H1 (cell line): Measurements from ENCODE around the gene DRAM2. TPM values are rescaled to one million over a fixed set of nuclear protein-coding genes. Genes with fewer than 3 reads are reported as not detected.

Source experiments
- CTCF ChIA-PET: fragments of 300-600 bp; sonication (Branson Sonifier 250); formaldehyde crosslinking; loops from one replicate; lab custom pipeline; 2021; ENCODE audit not compliant: partially characterized antibody; lab: Charles Lee
- POLR2A ChIA-PET: fragments of 300-600 bp; sonication (Branson Sonifier 250); formaldehyde crosslinking; loops from one replicate; lab custom pipeline; 2021; ENCODE audit warnings: inconsistent platforms; ENCODE audit not compliant: partially characterized antibody; lab: Charles Lee
- DNase-seq, 2 experiments: peaks; one replicate each; pipeline versions ENCODE4 v3.0.0 to v3.0.0-alpha.2; 2010 to 2022; ENCODE audit warnings: low spot score in 2 of 2, low read depth in 1 of 2, mixed read lengths in 1 of 2
- FAIRE-seq: peaks from 2 replicates; lab custom pipeline; 2011; peaks lifted over from hg19 to GRCh38; lab: Jason Lieb, UNC
- H2AFZ ChIP-seq: 2 replicates; pipeline ENCODE4 v1.8.1; 2012; ENCODE audit warnings: low read length, inconsistent platforms
- H2AK5ac ChIP-seq: 2 replicates; pipeline ENCODE4 v1.6.1; 2013; ENCODE audit warnings: low read depth, low read length
- H2BK120ac ChIP-seq: replicated peaks from 2 replicates; pipeline ENCODE3; 2013; ENCODE audit warnings: low read depth, low read length, inconsistent platforms
- H2BK12ac ChIP-seq: 2 replicates; pipeline ENCODE4 v1.6.1; 2013; ENCODE audit warnings: low read depth, low read length
- H2BK15ac ChIP-seq: 2 replicates; pipeline ENCODE4 v1.6.1; 2013; ENCODE audit warnings: low read length
- H2BK20ac ChIP-seq: 2 replicates; pipeline ENCODE4 v1.6.1; 2013; ENCODE audit warnings: low read length
- H2BK5ac ChIP-seq: 2 replicates; pipeline ENCODE4 v1.6.1; 2013; ENCODE audit warnings: low read depth, low read length
- H3K14ac ChIP-seq: 2 replicates; pipeline ENCODE4 v1.6.1; 2013; ENCODE audit warnings: inconsistent platforms; ENCODE audit not compliant: insufficient read length
- H3K18ac ChIP-seq: 2 replicates; pipeline ENCODE4 v1.6.1; 2013; ENCODE audit warnings: low read length; ENCODE audit errors: extremely low read depth
- H3K23ac ChIP-seq: 2 replicates; pipeline ENCODE4 v1.6.1; 2013; ENCODE audit warnings: inconsistent platforms; ENCODE audit not compliant: insufficient read length
- H3K23me2 ChIP-seq: 2 replicates; pipeline ENCODE4 v1.6.1; 2013; ENCODE audit warnings: low read depth, low read length
- H3K27ac ChIP-seq: 2 replicates; pipeline ENCODE4 v1.6.1; 2011; ENCODE audit warnings: low read depth, low read length, inconsistent platforms
- H3K27me3 ChIP-seq, 4 experiments: replicated peaks in 1 of 4; 1 replicate in 1 of 4; 2 replicates in 3 of 4; pipeline versions ENCODE4 v1.6.1 to v1.8.1; 2011 to 2013; ENCODE audit warnings: low read length in 3 of 4, mild to moderate bottlenecking in 3 of 4, inconsistent platforms in 2 of 4, mixed read lengths in 2 of 4, moderate library complexity in 1 of 4; ENCODE audit not compliant: control insufficient read depth in 3 of 4, insufficient read depth in 3 of 4; ENCODE audit errors: extremely low read depth in 1 of 4
- H3K36me3 ChIP-seq, 4 experiments: 2 replicates each; pipeline versions ENCODE4 v1.6.1 to v1.8.1; 2011 to 2013; ENCODE audit warnings: mild to moderate bottlenecking in 4 of 4, low read length in 3 of 4, moderate library complexity in 2 of 4, control low read depth in 1 of 4, inconsistent platforms in 1 of 4; ENCODE audit not compliant: insufficient read depth in 4 of 4, control insufficient read depth in 2 of 4
- H3K4ac ChIP-seq: replicated peaks from 2 replicates; pipeline ENCODE3; 2013; ENCODE audit warnings: low read length, low read depth, mixed read lengths, inconsistent platforms; ENCODE audit not compliant: insufficient read length
- H3K4me1 ChIP-seq, 4 experiments: replicated peaks in 1 of 4; 1 replicate in 1 of 4; 2 replicates in 3 of 4; pipeline versions ENCODE4 v1.6.1 to v1.8.1; 2011 to 2013; ENCODE audit warnings: low read length in 3 of 4, inconsistent platforms in 2 of 4, mixed read lengths in 1 of 4; ENCODE audit not compliant: insufficient read depth in 4 of 4, control insufficient read depth in 3 of 4
- H3K4me2 ChIP-seq, 2 experiments: 2 replicates each; pipeline versions ENCODE4 v1.6.1 to v1.8.1; 2011 to 2013; ENCODE audit warnings: low read depth in 2 of 2, low read length in 2 of 2, control low read depth in 1 of 2, inconsistent platforms in 1 of 2, mild to moderate bottlenecking in 1 of 2; ENCODE audit not compliant: insufficient read depth in 1 of 2
- H3K4me3 ChIP-seq, 4 experiments: fragments of 200-600, 300-600 bp in 1 of 4; sonication (generic), shearing (Covaris generic), sonication (Bioruptor Twin) in 1 of 4; 2 replicates each; pipeline versions ENCODE4 v1.5.1 to v1.8.1; 2011 to 2016; ENCODE audit warnings: low read length in 4 of 4, low read depth in 3 of 4, control low read depth in 2 of 4, inconsistent platforms in 2 of 4, mild to moderate bottlenecking in 2 of 4, mixed read lengths in 1 of 4, moderate library complexity in 1 of 4; ENCODE audit not compliant: insufficient read depth in 2 of 4; ENCODE audit errors: extremely low read depth in 1 of 4
- H3K56ac ChIP-seq: replicated peaks from 2 replicates; pipeline ENCODE3; 2013; ENCODE audit warnings: low read depth, mild to moderate bottlenecking, mixed read lengths, low read length, inconsistent platforms; ENCODE audit not compliant: insufficient read length
- H3K79me1 ChIP-seq: 2 replicates; pipeline ENCODE4 v1.6.1; 2013; ENCODE audit warnings: low read depth, low read length, control low read depth
- H3K79me2 ChIP-seq, 2 experiments: 2 replicates each; pipeline versions ENCODE4 v1.6.1 to v1.8.1; 2012 to 2013; ENCODE audit warnings: low read length in 2 of 2, mild to moderate bottlenecking in 2 of 2, inconsistent platforms in 1 of 2; ENCODE audit not compliant: insufficient read depth in 2 of 2, control insufficient read depth in 1 of 2
- H3K9ac ChIP-seq, 4 experiments: replicated peaks in 1 of 4; 1 replicate in 1 of 4; 2 replicates in 3 of 4; pipeline versions ENCODE4 v1.6.1 to v1.8.1; 2011 to 2013; ENCODE audit warnings: low read depth in 3 of 4, low read length in 3 of 4, control low read depth in 2 of 4, mild to moderate bottlenecking in 2 of 4, moderate library complexity in 2 of 4, inconsistent platforms in 1 of 4; ENCODE audit errors: extremely low read depth in 1 of 4
- H3K9me3 ChIP-seq, 2 experiments: 2 replicates each; pipeline versions ENCODE4 v1.6.1 to v1.8.1; 2012 to 2013; ENCODE audit warnings: mild to moderate bottlenecking in 2 of 2, moderate library complexity in 2 of 2, control low read depth in 1 of 2, inconsistent platforms in 1 of 2, low read depth in 1 of 2, low read length in 1 of 2, mixed read lengths in 1 of 2; ENCODE audit not compliant: insufficient read depth in 2 of 2
- H4K20me1 ChIP-seq, 2 experiments: replicated peaks in 1 of 2; 2 replicates each; pipeline versions ENCODE3 to v1.8.1; 2011 to 2013; ENCODE audit warnings: inconsistent platforms in 2 of 2, low read length in 2 of 2, mild to moderate bottlenecking in 1 of 2; ENCODE audit not compliant: insufficient read depth in 2 of 2, control insufficient read depth in 1 of 2
- H4K5ac ChIP-seq: 2 replicates; pipeline ENCODE4 v1.6.1; 2013; ENCODE audit warnings: low read length, low read depth, mixed read lengths, inconsistent platforms; ENCODE audit not compliant: insufficient read length
- H4K8ac ChIP-seq: 2 replicates; pipeline ENCODE4 v1.8.0; 2013; ENCODE audit warnings: mild to moderate bottlenecking, moderate library complexity, low read length, inconsistent platforms; ENCODE audit not compliant: insufficient read depth; ENCODE audit errors: extremely low read depth
- H4K91ac ChIP-seq: replicated peaks from 2 replicates; pipeline ENCODE3; 2013; ENCODE audit warnings: low read length, mixed read lengths, inconsistent platforms; ENCODE audit not compliant: insufficient read length
- RFX5 ChIP-seq: IDR thresholded peaks from 2 replicates; pipeline ENCODE4 v1.6.1; 2011; ENCODE audit warnings: low read depth, low read length, improper control_type of control experiment, borderline replicate concordance
- SIX5 ChIP-seq: IDR thresholded peaks from 2 replicates; pipeline ENCODE4 v1.6.1; 2011; ENCODE audit warnings: mild to moderate bottlenecking, low read depth, low read length
- ZNF274 ChIP-seq: IDR thresholded peaks from 2 replicates; pipeline ENCODE4 v1.7.0; 2012; ENCODE audit warnings: low read length, borderline replicate concordance; ENCODE audit errors: extremely low read depth
- WGBS, 2 experiments: shearing (Covaris generic) in 1 of 2; methylation state at CpG; one replicate each; pipeline versions ENCODE4 v1.1.6 to v1.1.7; 2013 to 2015; ENCODE audit warnings: low lambda C conversion rate in 2 of 2, mixed read lengths in 2 of 2, inconsistent platforms in 1 of 2, low coverage in 1 of 2, missing lambda C conversion rate in 1 of 2; ENCODE audit not compliant: insufficient replicate concordance in 2 of 2, insufficient coverage in 1 of 2, insufficient read length in 1 of 2; ENCODE audit errors: extremely low coverage in 1 of 2, missing lambda C conversion rate in 1 of 2; 5-methylcytosine and 5-hydroxymethylcytosine counted together
- polyA plus RNA-seq, 7 experiments: library from polyadenylated mRNA; depleted of rRNA in 3 of 7; stranded (reverse) in 5 of 7; unstranded in 2 of 7; fragments of >200 nt in 5 of 7; fragments of 200-250 nt in 2 of 7; gene quantifications; 1 replicate in 5 of 7; 2 replicates in 1 of 7; 4 replicates in 1 of 7; pipeline versions ENCODE4 v1.2.1 to v1.2.3, GENCODE V29; 2011 to 2013; ENCODE audit warnings: missing spikeins in 2 of 7, mixed read lengths in 2 of 7
- total RNA-seq: library from RNA; stranded (reverse); fragmentation: NEBNext Ultra II Directional; extraction: Animal tissue kit (Norgen Biotek cat#: 25700); gene quantifications from 2 replicates; pipeline ENCODE4 v1.2.1, GENCODE V29; 2021
- TF ChIP-seq, protein P1 (sequence below): IDR thresholded peaks from 2 replicates; pipeline ENCODE4 v1.6.1; 2012; ENCODE audit warnings: low read length, inconsistent platforms
- TF ChIP-seq, protein P2 (sequence below), 3 experiments: IDR thresholded peaks; 1 replicate in 2 of 3; 2 replicates in 1 of 3; pipeline versions ENCODE4 v1.5.1 to v1.6.1; 2011; ENCODE audit warnings: low read length in 3 of 3, mild to moderate bottlenecking in 3 of 3, inconsistent platforms in 2 of 3, low read depth in 1 of 3, moderate library complexity in 1 of 3; ENCODE audit not compliant: insufficient read depth in 1 of 3; ENCODE audit errors: control extremely low read depth in 1 of 3

DRAM2 gene
- total and polyA plus RNA-seq, 2 of the 8 experiments (the other 6 are each of a cell fraction or from before 2014, with no cell fraction given) = 35.2 to 68.2 TPM

DNA sequence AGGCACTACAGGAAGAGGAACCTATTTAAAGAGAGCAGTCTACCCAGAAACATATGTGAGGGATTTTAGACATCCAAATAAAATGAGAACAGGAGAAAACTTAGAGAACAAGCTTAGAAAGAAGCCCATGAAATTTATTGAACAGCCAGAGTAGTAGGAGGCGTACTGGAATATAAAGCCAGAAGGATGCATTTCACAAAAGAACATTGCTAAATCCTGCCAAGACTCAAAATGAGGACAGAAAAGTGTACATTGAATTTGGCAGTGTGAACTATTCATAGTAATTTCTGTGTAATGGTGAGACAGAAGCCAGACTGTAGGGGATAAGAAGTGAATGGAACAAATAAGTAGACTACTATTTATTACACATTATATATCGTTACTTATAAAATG lies 22.6 kb upstream of the DRAM2 start:
- TF ChIP-seq ZNF274 (no peak), RFX5 (no peak), SIX5 (no peak)
- TF ChIP-seq, protein P1, sequence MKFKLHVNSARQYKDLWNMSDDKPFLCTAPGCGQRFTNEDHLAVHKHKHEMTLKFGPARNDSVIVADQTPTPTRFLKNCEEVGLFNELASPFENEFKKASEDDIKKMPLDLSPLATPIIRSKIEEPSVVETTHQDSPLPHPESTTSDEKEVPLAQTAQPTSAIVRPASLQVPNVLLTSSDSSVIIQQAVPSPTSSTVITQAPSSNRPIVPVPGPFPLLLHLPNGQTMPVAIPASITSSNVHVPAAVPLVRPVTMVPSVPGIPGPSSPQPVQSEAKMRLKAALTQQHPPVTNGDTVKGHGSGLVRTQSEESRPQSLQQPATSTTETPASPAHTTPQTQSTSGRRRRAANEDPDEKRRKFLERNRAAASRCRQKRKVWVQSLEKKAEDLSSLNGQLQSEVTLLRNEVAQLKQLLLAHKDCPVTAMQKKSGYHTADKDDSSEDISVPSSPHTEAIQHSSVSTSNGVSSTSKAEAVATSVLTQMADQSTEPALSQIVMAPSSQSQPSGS = no peak
- TF ChIP-seq, protein P2, sequence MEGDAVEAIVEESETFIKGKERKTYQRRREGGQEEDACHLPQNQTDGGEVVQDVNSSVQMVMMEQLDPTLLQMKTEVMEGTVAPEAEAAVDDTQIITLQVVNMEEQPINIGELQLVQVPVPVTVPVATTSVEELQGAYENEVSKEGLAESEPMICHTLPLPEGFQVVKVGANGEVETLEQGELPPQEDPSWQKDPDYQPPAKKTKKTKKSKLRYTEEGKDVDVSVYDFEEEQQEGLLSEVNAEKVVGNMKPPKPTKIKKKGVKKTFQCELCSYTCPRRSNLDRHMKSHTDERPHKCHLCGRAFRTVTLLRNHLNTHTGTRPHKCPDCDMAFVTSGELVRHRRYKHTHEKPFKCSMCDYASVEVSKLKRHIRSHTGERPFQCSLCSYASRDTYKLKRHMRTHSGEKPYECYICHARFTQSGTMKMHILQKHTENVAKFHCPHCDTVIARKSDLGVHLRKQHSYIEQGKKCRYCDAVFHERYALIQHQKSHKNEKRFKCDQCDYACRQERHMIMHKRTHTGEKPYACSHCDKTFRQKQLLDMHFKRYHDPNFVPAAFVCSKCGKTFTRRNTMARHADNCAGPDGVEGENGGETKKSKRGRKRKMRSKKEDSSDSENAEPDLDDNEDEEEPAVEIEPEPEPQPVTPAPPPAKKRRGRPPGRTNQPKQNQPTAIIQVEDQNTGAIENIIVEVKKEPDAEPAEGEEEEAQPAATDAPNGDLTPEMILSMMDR (IDR thresholded peaks at IDR 0.05; ENCODE audit: control extremely low read depth in 1 of 3, insufficient read depth in 1 of 3, low read depth in 1 of 3, low read length in 3 of 3) = no peak

More for the DNA sequence above, 22.6 kb upstream of the DRAM2 start:
- Histone ChIP-seq H2BK5ac (no peak overlapping the region), H4K20me1 (peaks cover 0 to 1% of the 10 kb centered on the region in 2 experiments), H3K79me2 (peaks cover 0 to 5% of the 10 kb centered on the region in 2 experiments; a peak in 3 of 4 replicates), H3K27me3 (no peaks in the 10 kb centered on the region), H2BK15ac (no peak overlapping the region), H2BK20ac (no peak overlapping the region), H4K8ac (no peak overlapping the region), H2BK12ac (no peak overlapping the region), H3K4me3 (no peak overlapping the region), H3K9ac (no peak overlapping the region), H4K5ac (no peak overlapping the region), H2BK120ac (no peak overlapping the region), H3K23me2 (no peaks in the 10 kb centered on the region), H3K79me1 (no peaks in the 10 kb centered on the region), H2AFZ (no peak overlapping the region), H3K14ac (no peak overlapping the region), H3K4me2 (no peak overlapping the region), H3K27ac (no peak overlapping the region), H3K56ac (no peak overlapping the region), H3K18ac (no peak overlapping the region), H2AK5ac (no peak overlapping the region), H3K4ac (no peak overlapping the region), H3K36me3 (peaks cover 0 to 12% (median 1%) of the 10 kb centered on the region in 4 experiments; a peak in 2 of 8 replicates), H3K4me1 (no peaks in the 10 kb centered on the region), H4K91ac (no peak overlapping the region), H3K9me3 (no peaks in the 10 kb centered on the region), H3K23ac (no peak overlapping the region)
- FAIRE-seq (no peak), DNase-seq (no peak)
- ChIA-PET POLR2A (no interaction called here), CTCF (no interaction called here)
- 91% methylated on average over 2 of the region's 2 CpGs; no CpG with 5 or more reads in 1 of the 2 experiments for WGBS, 2 experiments
